PC-9 (cell line): ENCODE data around the gene ZNF692. TPM values are rescaled to one million over a fixed set of nuclear protein-coding genes. Genes with fewer than 3 reads are reported as not detected.

Experiments
- BruUV-seq: library from RNA; stranded (reverse); fragments of 400-500 nt; replicated peaks from 2 replicates; lab custom pipeline; 2021; lab: Mats Ljungman, UMichigan
- CTCF ChIA-PET: fragments of 300-600 bp; sonication (Branson Sonifier 250); formaldehyde crosslinking; loops from one replicate; lab custom pipeline; 2022; ENCODE audit warnings: antibody characterized with exemption; lab: Charles Lee
- POLR2A ChIA-PET: fragments of 300-600 bp; sonication (Branson Sonifier 250); formaldehyde crosslinking; loops from one replicate; lab custom pipeline; 2022; ENCODE audit warnings: antibody characterized with exemption; ENCODE audit not compliant: unreplicated experiment; lab: Charles Lee
- DNase-seq, 2 experiments: peaks; one replicate each; pipeline versions ENCODE4 v3.0.0 to v3.0.0-alpha.2; 2015 to 2022; ENCODE audit warnings: mixed read lengths in 1 of 2
- H2AFZ ChIP-seq: fragments of 200-600 bp; sonication (generic); 2 replicates; pipeline ENCODE4 v1.8.1; 2017; ENCODE audit warnings: antibody characterized with exemption
- H3F3A ChIP-seq: fragments of 200-600 bp; sonication (generic); 2 replicates; pipeline ENCODE4 v1.8.1; 2017; ENCODE audit warnings: antibody characterized with exemption, mild to moderate bottlenecking, low read depth; ENCODE audit not compliant: insufficient read depth
- H3K27ac ChIP-seq: fragments of 200-600 bp; sonication (generic); 2 replicates; pipeline ENCODE4 v1.6.1; 2016; ENCODE audit warnings: mixed run types
- H3K27me3 ChIP-seq: fragments of 200-600 bp; sonication (generic); 2 replicates; pipeline ENCODE4 v1.6.1; 2016; ENCODE audit warnings: low read depth, mixed run types; ENCODE audit not compliant: insufficient read depth
- H3K36me3 ChIP-seq: fragments of 200-600 bp; sonication (generic); 2 replicates; pipeline ENCODE4 v1.6.1; 2016; ENCODE audit warnings: low read depth, mixed run types
- H3K4me1 ChIP-seq: fragments of 200-600 bp; sonication (generic); replicated peaks from 2 replicates; pipeline ENCODE4 v1.6.1; 2016; ENCODE audit warnings: mixed run types; ENCODE audit not compliant: insufficient read depth
- H3K4me2 ChIP-seq: fragments of 200-600 bp; sonication (generic); 2 replicates; pipeline ENCODE4 v1.6.1; 2017; ENCODE audit warnings: mixed run types
- H3K4me3 ChIP-seq: fragments of 200-600 bp; sonication (generic); 2 replicates; pipeline ENCODE4 v1.6.1; 2016; ENCODE audit warnings: mixed run types
- H3K79me2 ChIP-seq: fragments of 200-600 bp; sonication (generic); 2 replicates; pipeline ENCODE4 v1.6.1; 2017; ENCODE audit warnings: low read depth, mixed run types
- H3K9me2 ChIP-seq: fragments of 200-600 bp; sonication (generic); 2 replicates; pipeline ENCODE4 v1.8.1; 2017; ENCODE audit warnings: mild to moderate bottlenecking; ENCODE audit not compliant: insufficient read depth
- H3K9me3 ChIP-seq: fragments of 200-600 bp; sonication (generic); 2 replicates; pipeline ENCODE4 v1.8.1; 2016; ENCODE audit warnings: low read depth; ENCODE audit not compliant: insufficient read depth
- H4K20me1 ChIP-seq: fragments of 200-600 bp; sonication (generic); 2 replicates; pipeline ENCODE4 v1.8.1; 2017; ENCODE audit not compliant: insufficient read depth
- EZH2 ChIP-seq: fragments of 200-600 bp; sonication (generic); IDR thresholded peaks from 2 replicates; pipeline ENCODE4 v1.8.0; 2017; ENCODE audit warnings: antibody characterized with exemption, low read depth
- intact Hi-C: fragments of 100-400 bp; cut with micrococcal nuclease; formaldehyde crosslinking; loops from one replicate; pipeline ENCODE4 v1.10.0; 2022; ENCODE audit not compliant: unreplicated experiment
- total RNA-seq: library from RNA; stranded (reverse); gene quantifications from 2 replicates; pipeline ENCODE4 v1.2.3, GENCODE V29; 2021
- TF ChIP-seq, protein P1 (sequence below): fragments of 200-600 bp; sonication (generic); conservative IDR thresholded peaks from 2 replicates; pipeline ENCODE4 v1.6.1; 2017; ENCODE audit warnings: mixed run types, antibody characterized with exemption, mild to moderate bottlenecking, moderate library complexity

ZNF692 gene
- total RNA-seq, 1 experiment from 2014 or later: 46.6 TPM

DNA sequence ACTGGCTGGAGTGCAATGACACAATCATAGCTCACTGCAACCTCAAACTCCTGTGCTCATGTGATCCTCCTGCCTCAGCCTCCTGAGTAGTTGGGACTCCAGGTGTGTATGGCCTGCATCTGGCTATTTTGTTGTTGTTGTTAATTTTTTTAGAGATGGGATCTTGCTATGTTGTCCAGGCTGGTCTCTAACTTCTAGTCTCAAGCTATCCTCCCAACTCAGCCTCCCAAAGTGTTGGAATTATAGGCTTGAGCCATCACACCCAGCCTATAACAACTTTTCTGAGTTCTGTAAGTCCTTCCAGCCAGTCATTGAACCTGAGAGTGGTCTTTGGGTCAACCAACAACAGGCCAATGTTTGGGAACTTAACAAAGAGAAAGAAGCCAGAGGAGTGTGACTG is 36.0 kb upstream of the ZNF692 start:
- TF ChIP-seq, protein P1, sequence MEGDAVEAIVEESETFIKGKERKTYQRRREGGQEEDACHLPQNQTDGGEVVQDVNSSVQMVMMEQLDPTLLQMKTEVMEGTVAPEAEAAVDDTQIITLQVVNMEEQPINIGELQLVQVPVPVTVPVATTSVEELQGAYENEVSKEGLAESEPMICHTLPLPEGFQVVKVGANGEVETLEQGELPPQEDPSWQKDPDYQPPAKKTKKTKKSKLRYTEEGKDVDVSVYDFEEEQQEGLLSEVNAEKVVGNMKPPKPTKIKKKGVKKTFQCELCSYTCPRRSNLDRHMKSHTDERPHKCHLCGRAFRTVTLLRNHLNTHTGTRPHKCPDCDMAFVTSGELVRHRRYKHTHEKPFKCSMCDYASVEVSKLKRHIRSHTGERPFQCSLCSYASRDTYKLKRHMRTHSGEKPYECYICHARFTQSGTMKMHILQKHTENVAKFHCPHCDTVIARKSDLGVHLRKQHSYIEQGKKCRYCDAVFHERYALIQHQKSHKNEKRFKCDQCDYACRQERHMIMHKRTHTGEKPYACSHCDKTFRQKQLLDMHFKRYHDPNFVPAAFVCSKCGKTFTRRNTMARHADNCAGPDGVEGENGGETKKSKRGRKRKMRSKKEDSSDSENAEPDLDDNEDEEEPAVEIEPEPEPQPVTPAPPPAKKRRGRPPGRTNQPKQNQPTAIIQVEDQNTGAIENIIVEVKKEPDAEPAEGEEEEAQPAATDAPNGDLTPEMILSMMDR: no peak
- no peak overlapping the region for H3K4me3 ChIP-seq
- BruUV-seq: no TSS peak
- no peaks in the 10 kb centered on the region for H3F3A ChIP-seq
- peaks cover 18% of the 10 kb centered on the region for H3K27me3 ChIP-seq
- intact Hi-C loops: no loop called here
- H2AFZ ChIP-seq: no peak overlapping the region
- ChIA-PET POLR2A (no interaction called here), CTCF (no interaction called here)
- H4K20me1 ChIP-seq: no peaks in the 10 kb centered on the region
- no peak overlapping the region for H3K27ac ChIP-seq
- H3K9me2 ChIP-seq: no peaks in the 10 kb centered on the region
- H3K4me1 ChIP-seq: no peaks in the 10 kb centered on the region
- no peaks in the 10 kb centered on the region for H3K79me2 ChIP-seq
- no peaks in the 10 kb centered on the region for H3K36me3 ChIP-seq
- H3K9me3 ChIP-seq: no peaks in the 10 kb centered on the region
- DNase-seq: no peak
- H3K4me2 ChIP-seq: no peak overlapping the region

DNA sequence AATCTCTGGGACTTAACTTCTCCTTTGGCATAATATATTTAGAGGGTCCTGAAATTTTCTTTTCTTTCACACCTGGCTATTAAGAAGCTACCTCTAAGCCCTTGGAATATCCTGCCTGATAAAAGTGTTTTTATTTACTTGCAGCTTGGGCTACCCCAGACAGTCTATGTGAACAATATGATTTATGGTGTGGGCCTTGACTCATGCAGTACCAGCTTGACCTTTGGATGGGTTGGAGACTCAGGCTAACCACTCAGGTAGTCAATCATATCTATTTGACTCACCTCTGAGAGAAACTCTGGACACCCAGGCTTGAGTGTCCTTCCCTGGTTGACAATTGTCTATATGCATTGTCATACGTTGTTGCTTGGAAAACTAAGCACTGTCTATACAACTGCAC is 33.7 kb upstream of the ZNF692 start:
- POLR2A ChIA-PET: no interaction called here
- peaks cover 5% of the 10 kb centered on the region; the same call in 1 of the 2 replicates for H3K27me3 ChIP-seq
- BruUV-seq: no TSS peak
- CTCF ChIA-PET: no interaction called here
- no peaks in the 10 kb centered on the region for H3K9me3 ChIP-seq
- H3K4me2 ChIP-seq: no peak overlapping the region
- no peaks in the 10 kb centered on the region for H4K20me1 ChIP-seq
- no peak for DNase-seq
- no peak overlapping the region for H3K27ac ChIP-seq
- no peaks in the 10 kb centered on the region for H3F3A ChIP-seq
- H3K4me3 ChIP-seq: no peak overlapping the region
- no peak overlapping the region for H2AFZ ChIP-seq
- no peaks in the 10 kb centered on the region for H3K36me3 ChIP-seq
- intact Hi-C loops: no loop called here
- H3K4me1 ChIP-seq: no peaks in the 10 kb centered on the region
- no peaks in the 10 kb centered on the region for H3K79me2 ChIP-seq
- TF ChIP-seq, protein P1: no peak
- TF ChIP-seq EZH2: no peak
- H3K9me2 ChIP-seq: no peaks in the 10 kb centered on the region

DNA sequence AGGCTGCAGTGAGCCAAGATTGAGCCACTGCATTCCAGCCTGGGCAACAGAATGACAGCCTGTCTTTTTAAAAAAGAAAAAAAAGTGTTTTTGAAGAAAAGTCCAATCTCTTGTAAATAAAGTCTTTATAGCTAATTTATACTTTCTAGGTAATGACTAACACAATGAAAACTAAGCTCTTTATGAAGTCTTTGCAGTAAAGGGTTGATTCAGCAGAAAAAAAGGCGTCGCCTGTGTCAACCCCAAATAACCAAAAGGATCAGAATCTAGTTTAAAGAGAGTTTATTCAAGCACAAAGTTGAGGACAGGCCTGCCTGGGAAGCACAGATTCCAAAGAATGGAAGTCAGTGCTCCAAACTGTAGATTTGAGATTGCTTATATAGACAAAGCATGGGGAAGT is 32.9 kb upstream of the ZNF692 start:
- Histone ChIP-seq H3K36me3 (no peaks in the 10 kb centered on the region), H3K27me3 (no peaks in the 10 kb centered on the region), H3K9me3 (no peaks in the 10 kb centered on the region), H3K9me2 (no peaks in the 10 kb centered on the region), H3K27ac (no peak overlapping the region), H3K79me2 (no peaks in the 10 kb centered on the region), H3K4me3 (no peak overlapping the region), H4K20me1 (no peaks in the 10 kb centered on the region), H2AFZ (no peak overlapping the region), H3F3A (no peaks in the 10 kb centered on the region), H3K4me1 (no peaks in the 10 kb centered on the region), H3K4me2 (no peak overlapping the region)
- ChIA-PET POLR2A (no interaction called here), CTCF (no interaction called here)
- BruUV-seq: no TSS peak
- intact Hi-C loops: no loop called here
- TF ChIP-seq, protein P1: no peak
- no peak for TF ChIP-seq EZH2
- DNase-seq: no peak
